BJ (cell line): ENCODE measurements around the gene STK32C. TPM values are rescaled to one million over a fixed set of nuclear protein-coding genes. Genes with fewer than 3 reads are reported as not detected.

Source experiments
- CTCF ChIA-PET: fragments of 350-600 bp; formaldehyde crosslinking; extraction: SDS; loops from one replicate; lab custom pipeline; 2021; ENCODE audit warnings: antibody characterized with exemption, inconsistent platforms; lab: Yijun Ruan, JAX
- POLR2A ChIA-PET: fragments of 300-600 bp; sonication (Branson Sonifier 250); formaldehyde crosslinking; extraction: SDS; loops from one replicate; lab custom pipeline; 2021; ENCODE audit warnings: antibody characterized with exemption; lab: Charles Lee
- DNase-seq: peaks from one replicate; pipeline ENCODE4 v3.0.0-alpha.2; 2011; ENCODE audit warnings: low read depth
- H3K27me3 ChIP-seq: 2 replicates; pipeline ENCODE4 v1.6.0; 2011; ENCODE audit warnings: low read length; ENCODE audit not compliant: control insufficient read depth, insufficient read depth
- H3K36me3 ChIP-seq: 2 replicates; pipeline ENCODE4 v1.5.1; 2011; ENCODE audit warnings: low read length; ENCODE audit not compliant: control insufficient read depth, insufficient read depth
- H3K4me3 ChIP-seq: 2 replicates; pipeline ENCODE4 v1.5.1; 2011; ENCODE audit warnings: low read depth, mild to moderate bottlenecking, control low read depth, low read length
- polyA plus RNA-seq: library from polyadenylated mRNA; depleted of rRNA; stranded (reverse); fragments of >200 nt; gene quantifications from 2 replicates; pipeline ENCODE4 v1.2.3, GENCODE V29; 2011
- TF ChIP-seq, protein P1 (sequence below): IDR thresholded peaks from 2 replicates; pipeline ENCODE4 v1.5.1; 2011; ENCODE audit warnings: low read depth, mild to moderate bottlenecking, control low read depth, inconsistent platforms, low read length, moderate library complexity; ENCODE audit not compliant: insufficient read depth

Gene STK32C
- polyA plus RNA-seq, 1 experiment = 12.1 TPM

DNA sequence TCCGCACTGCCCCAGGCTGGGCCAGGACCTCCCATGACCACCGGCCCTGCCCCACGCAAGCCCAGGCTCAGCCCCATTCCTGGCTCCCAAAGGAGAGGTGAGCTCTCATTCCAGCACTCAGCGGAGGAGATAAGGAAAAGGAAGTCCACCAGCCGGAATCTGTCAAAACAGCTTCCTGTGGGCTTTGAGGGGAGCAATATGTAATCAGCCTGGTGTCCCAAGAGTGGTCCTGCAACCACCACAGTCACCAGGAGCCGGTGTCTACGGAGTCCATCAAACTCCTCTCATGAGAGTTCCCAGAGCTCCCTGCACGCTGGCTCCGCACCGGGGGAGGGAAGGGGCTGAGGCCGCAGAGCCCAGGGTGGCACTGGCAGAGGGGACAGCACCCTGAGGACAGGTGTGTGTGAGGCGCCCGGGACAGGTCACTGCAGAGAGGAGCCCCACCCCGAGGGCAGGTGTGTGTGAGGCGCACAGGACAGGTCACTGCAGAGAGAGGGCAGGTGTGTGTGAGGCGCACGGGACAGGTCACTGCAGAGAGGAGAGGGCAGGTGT is 57.9 kb downstream of the STK32C start:
- Histone ChIP-seq H3K4me3 (no peak overlapping the region), H3K27me3 (no peaks in the 10 kb centered on the region), H3K36me3 (no peaks in the 10 kb centered on the region)
- TF ChIP-seq, protein P1, sequence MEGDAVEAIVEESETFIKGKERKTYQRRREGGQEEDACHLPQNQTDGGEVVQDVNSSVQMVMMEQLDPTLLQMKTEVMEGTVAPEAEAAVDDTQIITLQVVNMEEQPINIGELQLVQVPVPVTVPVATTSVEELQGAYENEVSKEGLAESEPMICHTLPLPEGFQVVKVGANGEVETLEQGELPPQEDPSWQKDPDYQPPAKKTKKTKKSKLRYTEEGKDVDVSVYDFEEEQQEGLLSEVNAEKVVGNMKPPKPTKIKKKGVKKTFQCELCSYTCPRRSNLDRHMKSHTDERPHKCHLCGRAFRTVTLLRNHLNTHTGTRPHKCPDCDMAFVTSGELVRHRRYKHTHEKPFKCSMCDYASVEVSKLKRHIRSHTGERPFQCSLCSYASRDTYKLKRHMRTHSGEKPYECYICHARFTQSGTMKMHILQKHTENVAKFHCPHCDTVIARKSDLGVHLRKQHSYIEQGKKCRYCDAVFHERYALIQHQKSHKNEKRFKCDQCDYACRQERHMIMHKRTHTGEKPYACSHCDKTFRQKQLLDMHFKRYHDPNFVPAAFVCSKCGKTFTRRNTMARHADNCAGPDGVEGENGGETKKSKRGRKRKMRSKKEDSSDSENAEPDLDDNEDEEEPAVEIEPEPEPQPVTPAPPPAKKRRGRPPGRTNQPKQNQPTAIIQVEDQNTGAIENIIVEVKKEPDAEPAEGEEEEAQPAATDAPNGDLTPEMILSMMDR = no peak
- ChIA-PET POLR2A (no interaction called here), CTCF (no interaction called here)
- DNase-seq = no peak

DNA sequence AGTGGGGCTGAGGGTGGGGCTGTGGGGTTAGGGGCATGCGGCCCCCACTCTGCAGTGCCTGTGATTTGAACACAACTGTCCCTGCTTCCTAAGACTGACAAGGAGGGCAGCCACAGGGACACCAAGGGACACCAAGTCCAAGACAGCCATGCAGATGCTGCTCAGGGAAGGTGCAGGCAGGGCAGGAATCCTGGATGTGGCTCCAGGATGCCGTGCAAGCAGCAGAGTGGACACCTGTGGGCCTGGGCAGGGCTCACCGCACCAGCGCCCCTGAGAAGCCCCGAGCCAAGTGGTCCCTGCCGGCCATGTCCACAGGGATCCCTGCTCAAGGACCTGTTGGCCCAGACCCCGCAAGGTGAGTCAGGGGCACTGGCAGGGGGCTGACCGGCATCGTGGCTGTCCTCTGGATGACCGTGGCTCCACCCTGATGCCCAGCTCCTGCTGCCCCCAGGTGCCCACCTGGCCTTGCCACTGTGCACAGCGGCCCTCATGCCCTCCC is 58.5 kb downstream of the STK32C start:
- CTCF ChIA-PET = interaction anchor here (1.8 kb wide), 1 partner anchor 12 kb away, joined by 6 read pairs; no protein-coding TSS in a partner anchor
- DNase-seq = no peak
- H3K36me3 ChIP-seq = no peaks in the 10 kb centered on the region
- POLR2A ChIA-PET = no interaction called here
- no peak overlapping the region for H3K4me3 ChIP-seq
- H3K27me3 ChIP-seq = no peaks in the 10 kb centered on the region
- TF ChIP-seq, protein P1 = no peak

DNA sequence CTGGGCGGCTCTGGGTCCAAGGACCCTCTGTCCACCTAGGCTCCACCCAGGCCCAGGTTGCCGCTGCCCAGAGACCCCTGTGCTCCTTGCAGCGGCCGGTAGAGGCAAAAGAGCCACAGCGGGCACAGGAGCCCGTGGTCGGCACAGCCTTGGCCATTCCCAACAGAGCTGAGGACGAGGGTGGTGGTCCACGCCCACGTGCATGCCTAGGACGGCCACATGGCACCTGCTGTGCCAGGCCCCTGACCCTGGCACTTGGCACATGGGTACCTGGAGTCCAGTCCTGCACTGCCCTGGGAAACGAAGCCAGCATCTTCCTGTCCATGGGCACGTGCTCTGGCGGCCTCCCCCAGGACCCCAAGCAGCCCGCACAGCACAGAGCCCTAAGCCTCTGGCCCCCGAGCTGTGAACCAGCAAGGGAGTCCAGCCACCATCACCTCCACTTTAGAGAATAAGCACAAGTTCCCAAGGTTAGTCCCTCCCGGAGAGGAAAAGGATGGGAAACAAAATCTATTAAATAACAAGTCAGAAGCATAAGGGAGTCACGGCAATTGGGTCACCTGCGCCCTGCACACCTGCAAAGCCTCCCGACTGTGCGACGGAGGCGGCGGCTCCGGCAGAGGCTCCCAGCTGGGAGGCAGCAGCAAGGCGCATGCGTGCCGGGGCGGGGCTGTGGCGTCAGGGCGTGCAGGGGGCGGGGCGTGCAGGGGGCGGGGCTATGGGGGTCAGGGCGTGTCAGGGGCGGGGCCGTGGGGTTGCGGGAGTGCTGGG is 59.1 kb downstream of the STK32C start:
- H3K4me3 ChIP-seq = peak overlapping the region; percentile 40
- DNase-seq = no peak
- CTCF ChIA-PET = interaction anchor here (1.0 to 1.8 kb wide), 4 partner anchors 11 to 26 kb away, joined by 3 to 8 read pairs (median 4); no protein-coding TSS in a partner anchor
- no peaks in the 10 kb centered on the region for H3K27me3 ChIP-seq
- H3K36me3 ChIP-seq = no peaks in the 10 kb centered on the region
- POLR2A ChIA-PET = no interaction called here
- TF ChIP-seq, protein P1 = no peak

DNA sequence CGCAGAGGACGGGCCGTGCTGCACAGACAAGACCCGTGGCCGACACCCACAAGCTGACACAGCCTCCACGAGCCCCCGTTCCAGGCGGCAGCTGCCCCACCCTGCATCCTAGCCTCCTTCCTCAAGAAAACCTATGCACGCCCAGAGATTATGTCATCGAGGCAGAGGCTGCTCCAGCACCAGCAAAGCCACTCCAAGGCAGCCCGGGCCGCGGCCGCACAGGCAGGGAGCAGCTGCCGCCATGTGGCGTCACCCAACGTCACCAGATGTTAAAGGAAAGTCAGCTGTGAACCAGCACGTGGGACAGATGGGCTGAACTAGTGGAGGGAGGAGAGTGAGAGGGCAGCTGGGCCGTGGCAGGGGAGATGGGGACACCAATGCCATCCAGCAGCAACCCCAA is 59.8 kb downstream of the STK32C start:
- Histone ChIP-seq H3K27me3 (no peaks in the 10 kb centered on the region), H3K36me3 (no peaks in the 10 kb centered on the region), H3K4me3 (no peak overlapping the region)
- DNase-seq = no peak
- ChIA-PET CTCF (interaction anchor here (1.0 to 1.8 kb wide), 4 partner anchors 10 to 26 kb away, joined by 3 to 8 read pairs (median 4); no protein-coding TSS in a partner anchor), POLR2A (no interaction called here)
- TF ChIP-seq, protein P1 = no peak

DNA sequence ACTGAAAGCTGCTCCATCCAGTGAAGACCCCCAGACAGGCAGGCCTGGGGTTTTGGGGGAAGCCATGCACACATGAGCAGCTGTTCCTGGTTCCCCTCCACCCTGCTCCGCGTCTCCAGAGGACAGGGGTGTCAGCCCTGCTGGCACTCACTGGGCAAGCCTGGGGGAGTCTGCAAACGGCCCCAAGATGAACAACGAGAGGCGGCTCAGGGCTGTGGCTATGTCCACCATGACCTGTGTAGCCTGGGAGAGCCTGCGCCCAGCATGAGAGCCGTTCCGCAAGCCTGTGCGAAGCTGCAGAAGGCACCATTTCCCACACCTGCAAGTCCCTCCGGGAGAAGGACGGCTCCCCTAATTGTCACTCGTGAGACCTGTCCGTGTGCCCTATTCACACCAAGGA is 61.5 kb downstream of the STK32C start:
- Histone ChIP-seq H3K27me3 (no peaks in the 10 kb centered on the region), H3K36me3 (no peaks in the 10 kb centered on the region), H3K4me3 (no peak overlapping the region)
- ChIA-PET POLR2A (no interaction called here), CTCF (interaction anchor here (1.3 kb wide), 1 partner anchor 206 kb away, joined by 3 read pairs; no protein-coding TSS in a partner anchor)
- DNase-seq = no peak
- TF ChIP-seq, protein P1 = no peak
